CMK (cell line): ENCODE results near the gene DBR1.

Experiments
- DNase-seq: peaks from one replicate; pipeline ENCODE4 v3.0.0-alpha.2; 2010; ENCODE audit warnings: low read depth

DBR1 gene

DNA sequence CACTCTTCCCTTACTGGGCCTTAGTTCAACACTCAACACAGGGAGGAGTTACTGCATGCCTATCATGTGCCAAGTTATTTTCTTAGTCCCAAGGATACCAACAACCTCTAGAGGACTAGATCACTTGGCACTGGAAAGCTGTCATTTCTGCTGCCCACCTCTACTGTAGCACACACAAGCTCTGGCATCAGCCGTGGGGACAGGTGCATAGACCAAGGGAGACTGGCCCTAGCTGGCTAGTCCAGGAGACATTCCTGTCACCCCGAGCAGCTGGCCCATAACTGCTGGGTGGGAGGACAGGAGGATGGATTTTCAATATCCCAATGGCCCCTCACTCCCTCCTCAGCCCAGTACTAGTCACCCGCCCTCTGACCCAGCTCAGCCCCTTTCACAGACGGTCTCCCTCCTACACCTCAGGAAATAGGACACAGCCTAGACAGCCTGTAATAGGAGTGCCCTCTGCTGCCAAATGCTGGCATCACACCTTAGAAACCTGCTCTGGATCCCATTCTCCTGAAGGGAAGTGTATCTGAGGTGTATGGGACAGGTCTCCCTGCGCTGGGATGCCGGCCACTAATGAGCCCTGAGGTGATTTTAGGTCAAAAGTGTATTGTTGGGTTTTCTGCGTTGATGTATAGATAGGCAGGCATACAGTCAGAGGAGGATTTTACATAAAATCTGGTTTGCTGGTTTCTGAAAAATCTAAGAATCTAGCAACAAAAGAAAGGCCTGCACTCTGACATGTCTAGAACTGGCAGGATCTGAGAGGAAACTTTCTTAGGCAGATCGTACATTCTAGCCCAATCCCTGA, 55.9 kb downstream of the DBR1 start:
- DNase-seq = no peak

DNA sequence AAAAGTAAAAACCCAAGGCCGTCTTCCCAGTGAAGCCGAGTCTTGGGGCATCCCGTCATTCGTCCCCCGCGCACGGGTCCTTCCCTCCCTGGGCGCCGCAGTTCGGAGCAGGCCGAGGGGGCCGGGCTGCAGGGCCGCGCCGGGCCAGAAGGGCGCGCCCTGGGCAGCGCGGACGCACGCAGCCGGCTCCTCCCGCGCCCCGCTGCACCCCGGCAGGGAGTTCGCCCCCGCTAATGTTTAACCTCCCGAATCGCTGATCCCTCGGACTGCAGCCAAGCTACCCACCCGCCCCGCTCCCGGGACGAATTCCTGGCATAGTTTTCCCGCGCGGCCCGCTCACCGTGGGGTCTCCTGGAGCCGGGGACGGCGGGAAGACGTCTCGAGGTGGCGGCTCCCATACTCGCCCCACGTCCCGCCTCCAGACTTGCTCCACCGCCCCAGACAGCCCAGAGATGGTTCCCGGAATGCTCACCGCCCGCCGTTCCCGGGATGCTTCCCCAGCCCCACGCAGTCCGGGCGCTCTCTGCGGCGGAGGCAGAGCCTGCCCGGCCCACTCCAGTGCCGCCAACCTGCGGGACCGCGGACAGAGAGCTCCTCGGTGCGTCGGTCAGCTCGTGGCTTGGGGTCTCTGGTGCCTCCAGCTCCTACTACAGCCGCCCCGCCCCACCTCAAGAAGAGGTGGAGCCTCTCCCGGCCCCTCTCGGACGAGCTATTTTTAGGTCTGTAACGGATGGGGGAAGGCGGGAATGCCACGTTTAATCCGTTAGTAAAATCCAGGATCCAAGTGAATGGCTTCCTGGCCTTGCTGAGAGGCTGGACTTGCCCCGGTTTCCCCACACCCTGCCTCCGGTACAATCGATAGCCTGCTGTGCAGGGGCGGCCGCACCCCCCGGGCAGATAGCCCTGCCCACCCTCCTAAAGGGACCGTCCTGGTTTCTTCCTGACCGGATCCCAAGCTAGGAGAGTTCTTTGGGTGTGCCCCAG, 59.4 kb downstream of the DBR1 start, which contains the start of gene DZIP1L:
DZIP1L (minus strand) TSS at position 621 of the 984 bp plus-strand sequence. CDS start 11,637 bp downstream, outside the sequence.
- no peak for DNase-seq

- DNase-seq = no peak
Observed at GRCh38 chr3:138114431-138114918, 60.2 kb downstream of the DBR1 start.

DNA sequence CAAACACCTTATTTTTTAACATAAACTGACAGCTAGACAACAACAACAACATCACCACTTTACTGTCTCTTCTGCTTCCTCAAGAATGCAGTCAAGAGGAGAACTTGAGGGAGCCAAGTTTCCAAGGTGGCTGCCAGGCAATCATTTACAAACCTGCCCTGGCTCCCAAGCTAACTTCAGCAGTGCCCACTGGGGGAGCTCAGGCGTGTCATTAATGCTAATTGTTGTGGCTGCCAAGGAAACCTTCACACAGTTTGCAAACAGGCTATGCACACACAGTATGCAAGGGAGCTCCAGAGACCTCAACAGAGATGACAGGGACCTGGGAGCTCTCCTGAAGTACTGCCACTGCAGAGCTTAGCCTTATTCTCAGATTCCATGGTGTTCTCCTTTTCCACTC, 61.4 kb downstream of the DBR1 start:
- DNase-seq = no peak

DNA sequence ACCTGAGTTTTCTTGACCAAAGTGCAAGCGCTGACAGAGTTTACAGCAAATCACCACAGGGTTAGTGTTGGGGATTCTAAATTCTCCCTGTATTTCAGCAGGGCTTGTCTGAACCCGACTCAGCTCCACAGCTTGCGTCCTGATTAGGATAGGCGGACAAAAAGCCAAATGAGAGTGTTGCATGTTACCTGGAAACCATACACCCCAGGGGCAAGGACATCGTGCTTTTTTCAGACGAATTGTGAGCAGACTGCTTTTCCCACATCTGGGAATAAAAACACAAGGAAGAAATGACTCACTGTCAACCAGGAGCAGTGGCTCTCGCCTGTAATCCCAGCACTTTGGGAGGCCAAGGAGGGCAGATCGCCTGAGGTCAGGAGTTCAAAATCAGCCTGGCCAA, 62.4 kb downstream of the DBR1 start:
- DNase-seq = no peak
